Small intestine (tissue), 7 donors: Measurements from ENCODE around the gene NAA80. TPM values are rescaled to one million over a fixed set of nuclear protein-coding genes. Genes with fewer than 3 reads are reported as not detected.

ENCODE experiments used
- DNase-seq, 2 donors: peaks; one replicate each; pipeline versions ENCODE4 v3.0.0 to v3.0.0-alpha.2; 2013
- FAIRE-seq: peaks from 2 replicates; lab custom pipeline; 2012; peaks lifted over from hg19 to GRCh38; lab: Jason Lieb, UNC
- H3K27ac ChIP-seq, 3 donors: one replicate each; pipeline ENCODE4 v1.5.1; 2013; ENCODE audit warnings: low read length in 2 of 3, mild to moderate bottlenecking in 2 of 3, control low read depth in 1 of 3, inconsistent platforms in 1 of 3, low read depth in 1 of 3, moderate library complexity in 1 of 3
- H3K27me3 ChIP-seq, 3 donors: one replicate each; pipeline ENCODE4 v1.6.1; 2013; ENCODE audit warnings: low read length in 3 of 3, inconsistent platforms in 1 of 3; ENCODE audit not compliant: control insufficient read depth in 3 of 3, insufficient read depth in 3 of 3
- H3K36me3 ChIP-seq, 3 donors: one replicate each; pipeline ENCODE4 v1.6.1; 2013; ENCODE audit warnings: low read length in 3 of 3, inconsistent platforms in 1 of 3, low read depth in 1 of 3, mild to moderate bottlenecking in 1 of 3, moderate library complexity in 1 of 3; ENCODE audit not compliant: control insufficient read depth in 3 of 3, insufficient read depth in 2 of 3
- H3K4me1 ChIP-seq, 3 donors: one replicate each; pipeline ENCODE4 v1.6.1; 2013; ENCODE audit warnings: low read length in 2 of 3, inconsistent platforms in 1 of 3, low read depth in 1 of 3, mild to moderate bottlenecking in 1 of 3, moderate library complexity in 1 of 3; ENCODE audit not compliant: control insufficient read depth in 3 of 3, insufficient read depth in 2 of 3
- H3K4me3 ChIP-seq, 3 donors: one replicate each; pipeline ENCODE4 v1.5.1; 2013; ENCODE audit warnings: low read length in 3 of 3, control low read depth in 1 of 3, inconsistent platforms in 1 of 3, low read depth in 1 of 3, mild to moderate bottlenecking in 1 of 3, moderate library complexity in 1 of 3
- H3K9me3 ChIP-seq, 2 donors: one replicate each; pipeline ENCODE4 v1.6.1; 2013; ENCODE audit warnings: low read depth in 1 of 2, low read length in 1 of 2; ENCODE audit not compliant: control insufficient read depth in 2 of 2, insufficient read depth in 1 of 2
- whole genome bisulfite sequencing, 3 donors: extraction: QIAGEN DNeasy Blood & Tissue Kit; methylation state at CpG; one replicate each; pipeline ENCODE4 v1.1.7; 2013; 5-methylcytosine and 5-hydroxymethylcytosine counted together
- polyA plus RNA-seq, 4 donors: library from polyadenylated mRNA; stranded (reverse) in 3 of 4; unstranded in 1 of 4; fragments of 200-250 nt in 3 of 4; fragments of 120-200 nt in 1 of 4; gene quantifications; one replicate each; pipeline versions ENCODE4 v1.2.1 to v1.2.3, GENCODE V29; 2013
- donor health status: healthy with polysubstance abuse.
- donor health status: control.
- donor health status: control.
- donor health status: Bipolar disorder and iron deficiency.
- donor health status: healthy.

NAA80 gene
- polyA plus RNA-seq, 4 donors, result 2.4 to 8.5 (median 7.3) TPM

GRCh38 chr3:50325497-50326181 is 26.4 kb upstream of the NAA80 start:
- Histone ChIP-seq H3K27me3 (no peaks in the 10 kb centered on the region), H3K4me1 (peaks cover 0 to 46% (median 6%) of the 10 kb centered on the region in 3 donors), H3K9me3 (no peaks in the 10 kb centered on the region), H3K36me3 (peaks cover 7 to 46% (median 8%) of the 10 kb centered on the region in 3 donors), H3K4me3 (no peak overlapping the region), H3K27ac (no peak overlapping the region)
- FAIRE-seq (no peak), DNase-seq (no peak)
- 81 to 89% (median 85%) methylated on average over 11 of the region's 11 CpGs for WGBS, 3 donors

- H3K4me3 ChIP-seq, result no peak overlapping the region
- H3K36me3 ChIP-seq, result peaks cover 2 to 45% (median 3%) of the 10 kb centered on the region in 3 donors
- no peak for DNase-seq
- H3K27ac ChIP-seq, result peak overlapping the region in 1 of 3 donors; percentile 17
- no peaks in the 10 kb centered on the region for H3K27me3 ChIP-seq
- no peaks in the 10 kb centered on the region for H3K9me3 ChIP-seq
- no peak for FAIRE-seq
- peaks cover 0 to 50% (median 7%) of the 10 kb centered on the region in 3 donors for H3K4me1 ChIP-seq
- 82 to 87% (median 83%) methylated on average over 2 of the region's 2 CpGs for WGBS, 3 donors
These were observed 25.9 kb upstream of the NAA80 start for GRCh38 chr3:50325113-50325480.

- DNase-seq (peak; percentile 64 to 90), FAIRE-seq (no peak)
- no peaks in the 10 kb centered on the region for H3K9me3 ChIP-seq
- H3K27ac ChIP-seq, result peak overlapping the region in 2 of 3 donors; percentile 55 to 96
- H3K4me1 ChIP-seq, result peaks cover 2 to 55% (median 9%) of the 10 kb centered on the region in 3 donors
- H3K4me3 ChIP-seq, result no peak overlapping the region
- H3K36me3 ChIP-seq, result peaks cover 0 to 45% (median 3%) of the 10 kb centered on the region in 3 donors
- 37 to 49% (median 46%) methylated on average over 4 of the region's 4 CpGs for WGBS, 3 donors
- no peaks in the 10 kb centered on the region for H3K27me3 ChIP-seq
These were observed 25.3 kb upstream of the NAA80 start for GRCh38 chr3:50324351-50325112.

- no peak overlapping the region for H3K4me3 ChIP-seq
- no peak for FAIRE-seq
- H3K4me1 ChIP-seq, result peaks cover 2 to 62% (median 9%) of the 10 kb centered on the region in 3 donors
- no peaks in the 10 kb centered on the region for H3K27me3 ChIP-seq
- DNase-seq, result no peak
- H3K9me3 ChIP-seq, result no peaks in the 10 kb centered on the region
- H3K36me3 ChIP-seq, result peaks cover 0 to 45% (median 3%) of the 10 kb centered on the region in 3 donors
- H3K27ac ChIP-seq, result peak overlapping the region in 2 of 3 donors; percentile 55 to 96
- 54 to 71% (median 58%) methylated on average over 5 of the region's 5 CpGs for WGBS, 3 donors
These were observed 24.5 kb upstream of the NAA80 start for GRCh38 chr3:50323614-50324199.

- Histone ChIP-seq H3K27me3 (no peaks in the 10 kb centered on the region), H3K4me1 (peaks cover 2 to 62% (median 9%) of the 10 kb centered on the region in 3 donors), H3K36me3 (peaks cover 0 to 48% (median 3%) of the 10 kb centered on the region in 3 donors), H3K9me3 (no peaks in the 10 kb centered on the region), H3K4me3 (no peak overlapping the region), H3K27ac (peak overlapping the region; percentile 77 to 96 (median 94))
- WGBS, 3 donors, result 31 to 43% (median 36%) methylated on average over 4 of the region's 4 CpGs
- no peak for DNase-seq
- no peak for FAIRE-seq
These were observed 23.9 kb upstream of the NAA80 start for GRCh38 chr3:50323092-50323600.

GRCh38 chr3:50322386-50323091 is 23.3 kb upstream of the NAA80 start, which contains the start of gene HYAL2:
TSS of gene HYAL2 (minus strand) at chr3:50322745. CDS start at chr3:50320489, 2,256 bp downstream.
- peak within 1 kb of the TSS; percentile 77 to 96 (median 94) for H3K27ac ChIP-seq
- H3K4me3 ChIP-seq, result peak within 1 kb of the TSS; percentile 61 to 72 (median 69)
- peaks cover 0 to 54% (median 3%) of the 10 kb centered on the region in 3 donors for H3K36me3 ChIP-seq
- DNase-seq, result peak; percentile 37 to 42
- WGBS, 3 donors, result 16 to 42% (median 37%) methylated on average over 25 to 31 of the region's 31 CpGs
- no peak for FAIRE-seq
- H3K4me1 ChIP-seq, result peaks cover 2 to 67% (median 9%) of the 10 kb centered on the region in 3 donors
- no peaks in the 10 kb centered on the region for H3K9me3 ChIP-seq
- H3K27me3 ChIP-seq, result no peaks in the 10 kb centered on the region

- peak overlapping the region in 2 of 3 donors; percentile 61 to 72 for H3K4me3 ChIP-seq
- peak overlapping the region; percentile 77 to 96 (median 94) for H3K27ac ChIP-seq
- H3K36me3 ChIP-seq, result peaks cover 0 to 58% (median 3%) of the 10 kb centered on the region in 3 donors
- no peaks in the 10 kb centered on the region for H3K27me3 ChIP-seq
- peaks cover 2 to 67% (median 5%) of the 10 kb centered on the region in 3 donors for H3K4me1 ChIP-seq
- no peak for DNase-seq
- WGBS, 3 donors, result 8 to 24% (median 23%) methylated on average over 12 to 14 of the region's 14 CpGs
- no peaks in the 10 kb centered on the region for H3K9me3 ChIP-seq
- FAIRE-seq, result no peak
These were observed 22.8 kb upstream of the NAA80 start for GRCh38 chr3:50322115-50322385.
